ENCODE results near the gene ACTR6.
A peak's percentile ranks its signal among the peaks of the same experiment; 100 is the strongest.
"Not testable (repeated sequence)": the region's sequence is repeated elsewhere in the genome, so short reads cannot be mapped to it uniquely, and the experiment has no call there.

Gene ACTR6

DNA sequence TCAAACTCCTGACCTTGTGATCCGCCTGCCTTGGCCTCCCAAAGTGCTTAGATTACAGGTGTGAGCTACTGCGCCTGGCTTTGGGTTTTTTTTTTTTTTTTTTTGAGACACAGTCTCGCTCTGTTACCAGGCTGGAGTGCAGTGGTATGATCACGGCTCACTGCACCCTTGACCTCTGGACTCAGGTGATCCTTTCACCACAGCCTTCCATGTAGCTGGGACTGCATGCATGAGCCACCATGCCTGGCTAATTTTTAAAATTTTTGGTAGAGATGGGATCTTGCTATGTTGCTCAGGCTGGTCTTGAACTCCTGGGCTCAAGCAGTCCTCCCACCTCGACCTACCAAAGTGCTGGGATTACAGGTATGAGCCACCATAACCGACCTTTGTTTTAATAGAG lies 21.6 kb downstream of the ACTR6 start:
- not testable (repeated sequence) for DNase-seq (ENCODE audit: low read depth)

- no peak for DNase-seq (ENCODE audit: low read depth)
These were observed 24.9 kb downstream of the ACTR6 start for GRCh38 chr12:100225491-100225890.

- no peak for DNase-seq (ENCODE audit: low read depth)
These were observed 28.5 kb downstream of the ACTR6 start for GRCh38 chr12:100229036-100229635.

DNA sequence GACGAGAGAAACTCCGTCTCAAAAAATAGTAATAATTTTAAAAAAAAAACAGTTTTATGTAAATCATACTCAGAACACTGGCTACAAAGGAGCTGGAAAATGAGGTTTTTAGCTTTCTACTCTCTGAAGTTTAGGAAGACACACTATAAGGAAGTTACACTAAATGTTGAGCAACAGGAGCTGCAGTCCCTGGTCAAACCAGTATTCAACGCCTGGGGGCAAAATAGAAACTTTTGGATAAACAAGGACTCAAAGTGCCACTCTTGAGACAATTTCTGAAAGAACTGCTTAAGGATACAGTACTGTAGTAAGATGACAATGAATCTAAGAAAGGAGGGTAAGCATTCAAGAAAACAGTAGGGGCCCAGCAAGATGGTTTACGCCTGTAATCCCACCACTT lies 29.3 kb downstream of the ACTR6 start:
- no peak for DNase-seq (ENCODE audit: low read depth)

DNA sequence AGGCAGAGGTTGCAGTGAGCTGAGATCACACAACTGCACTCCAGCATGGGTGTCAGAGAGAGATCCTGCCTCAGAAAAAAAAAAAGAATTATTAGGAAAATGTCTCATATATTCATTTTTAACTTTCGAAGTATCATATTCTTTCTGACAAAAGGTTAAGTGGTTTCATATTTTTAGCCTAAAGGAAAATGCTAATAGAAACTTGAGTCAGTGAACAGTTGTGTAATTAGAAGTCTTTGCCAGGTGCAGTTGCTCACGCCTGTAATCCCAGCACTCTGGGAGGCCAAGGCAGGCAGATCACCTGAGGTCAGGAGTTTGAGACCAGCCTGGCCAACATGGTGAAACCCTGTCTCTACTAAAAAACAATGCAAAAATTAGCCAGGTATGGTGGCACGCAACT lies 31.3 kb downstream of the ACTR6 start:
- not testable (repeated sequence) for DNase-seq (ENCODE audit: low read depth)

DNA sequence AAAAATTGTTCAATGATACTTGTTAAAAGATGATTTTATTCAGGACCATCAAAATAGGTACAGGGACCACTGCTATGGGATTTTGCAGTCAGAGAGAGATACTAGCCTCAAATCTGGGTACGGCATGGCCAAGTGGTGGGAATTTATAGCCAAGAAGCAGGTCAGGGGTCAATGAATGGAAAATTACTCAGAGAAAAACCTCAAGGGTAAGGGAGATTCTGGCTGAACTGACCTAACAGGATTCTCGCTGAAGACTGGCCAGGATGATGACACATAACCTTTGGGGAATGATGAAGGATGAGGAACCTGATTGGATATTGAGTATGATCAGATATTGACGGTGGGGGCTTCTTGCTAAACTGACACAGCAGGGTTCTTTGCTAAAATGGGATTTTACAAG lies 33.6 kb downstream of the ACTR6 start:
- DNase-seq (ENCODE audit: low read depth): no peak

- DNase-seq (ENCODE audit: low read depth): no peak
These were observed 34.1 kb downstream of the ACTR6 start for GRCh38 chr12:100234591-100235304.

DNA sequence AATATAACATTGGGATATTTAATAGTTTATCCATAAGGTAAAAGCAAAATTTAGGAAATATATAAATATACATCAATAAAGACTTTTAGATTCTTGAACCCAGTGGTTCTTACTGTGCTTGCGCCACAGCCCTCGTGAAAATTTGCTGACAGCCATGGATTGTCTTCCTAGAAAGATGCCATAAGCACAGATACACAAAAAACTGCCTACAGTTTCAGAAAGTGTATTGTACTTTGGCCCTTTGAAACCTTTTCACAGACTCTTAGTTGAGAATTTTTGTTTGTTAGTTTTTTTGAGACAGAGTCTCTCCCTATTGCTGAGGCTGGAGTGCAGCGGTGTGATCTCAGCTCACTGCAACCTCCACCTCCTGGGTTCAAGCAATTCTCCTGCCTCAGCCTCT lies 38.2 kb downstream of the ACTR6 start:
- no peak for DNase-seq (ENCODE audit: low read depth)

GRCh38 chr12:100239589-100239988 lies 39.0 kb downstream of the ACTR6 start:
- DNase-seq (ENCODE audit: low read depth): no peak

DNA sequence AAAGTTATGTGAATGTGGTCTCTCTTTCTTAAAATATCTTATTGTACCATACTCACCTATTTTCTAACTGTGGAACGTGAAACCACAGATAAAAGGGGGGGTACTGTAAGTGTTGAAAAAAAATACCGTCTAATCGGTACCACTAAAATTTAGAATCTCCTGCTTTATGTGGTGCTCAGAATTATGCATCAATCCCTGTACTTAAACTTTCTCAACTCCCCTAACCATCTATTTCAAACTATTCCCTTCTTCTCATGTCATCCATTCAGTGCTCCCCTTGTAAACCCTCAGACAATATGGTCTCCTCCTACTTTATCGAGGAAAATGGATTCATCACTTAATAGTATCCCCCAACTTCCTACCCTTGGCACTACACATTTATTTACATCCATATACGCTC lies 42.5 kb downstream of the ACTR6 start:
- DNase-seq (ENCODE audit: low read depth): no peak

- DNase-seq (ENCODE audit: low read depth): no peak
These were observed 47.1 kb downstream of the ACTR6 start for GRCh38 chr12:100247765-100248164.

GRCh38 chr12:100248886-100249285 lies 48.3 kb downstream of the ACTR6 start:
- DNase-seq (ENCODE audit: low read depth): no peak

- no peak for DNase-seq (ENCODE audit: low read depth)
These were observed 49.3 kb downstream of the ACTR6 start for GRCh38 chr12:100249941-100250340.

DNA sequence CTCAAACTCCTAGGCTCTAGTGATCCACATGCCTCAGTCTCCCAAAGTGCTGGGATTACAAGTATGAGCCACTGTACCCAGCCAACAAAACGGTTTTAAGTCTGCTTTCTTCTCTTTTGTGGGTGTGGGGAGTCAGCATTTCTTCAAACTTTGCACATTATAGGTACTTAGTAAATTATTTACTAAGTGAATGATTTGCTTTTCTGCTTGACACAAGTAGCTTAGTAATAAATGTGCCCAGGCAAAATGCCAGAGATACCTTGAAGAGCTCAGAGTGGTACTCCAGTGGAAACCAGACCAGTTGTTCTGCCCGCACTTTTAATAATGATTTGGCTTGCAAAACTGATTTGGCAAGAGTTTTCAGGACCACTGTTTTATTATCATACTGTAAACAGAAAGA lies 51.3 kb downstream of the ACTR6 start:
- no peak for DNase-seq (ENCODE audit: low read depth)

DNA sequence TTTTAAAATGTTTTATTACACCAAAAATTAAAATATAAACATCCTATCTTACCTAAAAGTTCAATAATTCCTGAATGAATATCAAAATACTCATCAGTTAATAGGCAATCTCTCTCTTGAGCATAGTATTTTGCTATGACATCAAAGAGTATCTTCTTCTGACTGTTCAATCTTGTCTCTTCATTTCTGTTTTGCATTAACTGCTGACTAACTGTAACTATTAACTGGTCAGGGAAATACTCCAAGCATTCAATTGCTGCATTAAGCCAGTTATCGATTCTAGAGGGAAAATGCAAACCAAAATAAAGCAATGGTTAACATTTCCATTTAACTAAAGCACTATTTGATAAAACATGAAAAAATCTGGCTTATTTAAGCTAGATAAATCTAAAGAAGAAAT lies 52.8 kb downstream of the ACTR6 start:
- no peak for DNase-seq (ENCODE audit: low read depth)

GRCh38 chr12:100254876-100255275 lies 54.3 kb downstream of the ACTR6 start:
- no peak for DNase-seq (ENCODE audit: low read depth)

DNA sequence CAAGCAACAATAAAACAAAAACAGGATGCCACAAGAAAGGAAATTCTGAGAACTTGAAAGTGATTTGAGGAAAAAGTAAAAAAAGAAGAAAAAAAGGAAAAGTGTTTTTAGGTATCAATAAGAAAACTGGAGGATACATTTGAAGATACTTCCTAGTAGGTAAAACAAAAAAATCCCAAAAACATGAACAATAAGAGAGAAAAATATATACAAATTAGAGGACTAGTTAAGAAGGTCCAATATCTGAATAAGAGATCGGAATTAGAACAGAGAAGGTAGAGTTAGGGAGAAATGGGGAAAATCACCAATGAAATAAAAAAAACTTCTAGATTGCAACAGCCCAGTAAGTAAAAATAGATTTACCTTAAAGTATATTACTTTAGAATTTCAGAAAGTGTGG lies 57.5 kb downstream of the ACTR6 start:
- DNase-seq (ENCODE audit: low read depth): no peak

DNA sequence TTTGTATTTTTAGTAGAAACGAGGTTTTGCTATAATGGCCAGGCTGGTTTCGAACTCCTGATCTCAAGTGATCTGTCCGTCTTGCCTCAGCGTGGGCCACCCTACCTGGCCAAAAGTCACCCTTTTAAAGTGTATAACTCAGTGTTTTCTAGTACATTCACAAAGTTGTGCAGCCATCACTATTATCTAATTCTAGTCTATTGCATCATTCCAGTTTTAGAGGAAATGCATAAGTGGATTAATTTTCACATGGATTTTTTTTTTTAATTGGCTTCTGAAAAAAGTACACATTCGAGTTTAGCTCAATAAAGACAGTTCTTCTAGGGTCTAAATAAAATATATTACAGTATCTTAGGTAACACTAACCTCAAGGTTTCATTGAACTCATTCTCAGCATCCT lies 62.5 kb downstream of the ACTR6 start:
- no peak for DNase-seq (ENCODE audit: low read depth)

- not testable (repeated sequence) for DNase-seq (ENCODE audit: low read depth)
These were observed 64.5 kb downstream of the ACTR6 start for GRCh38 chr12:100265107-100265506.

- DNase-seq (ENCODE audit: low read depth): no peak
These were observed 65.3 kb downstream of the ACTR6 start for GRCh38 chr12:100265732-100266584.

- no peak for DNase-seq (ENCODE audit: low read depth)
These were observed 65.9 kb downstream of the ACTR6 start for GRCh38 chr12:100266585-100266834.

- DNase-seq (ENCODE audit: low read depth): peak; percentile 96
These were observed 66.4 kb downstream of the ACTR6 start, which contains the start of the genes DEPDC4 and SCYL2 for GRCh38 chr12:100266835-100267602. Gene DEPDC4 (minus strand): TSS chr12:100267079. CDS start chr12:100267076, 3 bp downstream. Gene SCYL2 (plus strand): TSS chr12:100267177. CDS start chr12:100282971, 15,794 bp downstream.
